ENCODE measurements around the gene NYNRIN. TPM values are rescaled to one million over a fixed set of nuclear protein-coding genes. Genes with fewer than 3 reads are reported as not detected.

NYNRIN gene
- total and polyA plus RNA-seq, 2 donors (not counting 3 experiments of a cell fraction or from before 2014, with no cell fraction given) = 37.2 to 42.8 TPM

GRCh38 chr14:24376448-24377070 is 22.2 kb upstream of the NYNRIN start:
- Histone ChIP-seq H2AFZ (ENCODE audit: low read depth, low read length) (no peak overlapping the region), H3K4me3 (replicated peaks in 1 of 3; ENCODE audit: insufficient read depth in 1 of 3, low read depth in 1 of 3, low read length in 3 of 3) (no peak overlapping the region), H3K36me3 (ENCODE audit: control insufficient read depth in 2 of 2, extremely low read depth in 1 of 2, insufficient read depth in 2 of 2, low read length in 2 of 2) (peaks cover 14 to 56% of the 10 kb centered on the region in 2 experiments), H3K4me1 (ENCODE audit: control insufficient read depth, extremely low read depth, insufficient read depth, low read length) (no peaks in the 10 kb centered on the region), H3K27me3 (ENCODE audit: control insufficient read depth in 2 of 2, insufficient read depth in 2 of 2, low read length in 2 of 2) (no peaks in the 10 kb centered on the region), H4K20me1 (replicated peaks; ENCODE audit: control insufficient read depth, extremely low read depth, insufficient read depth, low read length) (no peaks in the 10 kb centered on the region), H3K9me3 (replicated peaks; ENCODE audit: control insufficient read depth, insufficient read depth, low read length) (no peaks in the 10 kb centered on the region), H3K79me2 (ENCODE audit: control insufficient read depth, insufficient read depth, low read length) (no peaks in the 10 kb centered on the region), H3K9me1 (replicated peaks; ENCODE audit: control insufficient read depth, extremely low read depth, insufficient read depth, low read length) (no peaks in the 10 kb centered on the region), H3K4me2 (ENCODE audit: insufficient read depth, low read length) (no peak overlapping the region), H3K9ac (replicated peaks; ENCODE audit: extremely low read depth, insufficient read depth, low read length) (no peak overlapping the region), H3K27ac (ENCODE audit: insufficient read depth, low read depth, low read length) (no peak overlapping the region)
- intact Hi-C loops (cut with micrococcal nuclease) = no loop called here
- TF ChIP-seq MAX (IDR thresholded peaks at IDR 0.05; ENCODE audit: insufficient read depth, insufficient read length) (no peak), MYC (IDR thresholded peaks at IDR 0.05; ENCODE audit: low read depth, low read length) (no peak), EZH2 (IDR thresholded peaks at IDR 0.05; ENCODE audit: borderline replicate concordance, low read depth, low read length, severe bottlenecking) (no peak), FOS (IDR thresholded peaks at IDR 0.05; ENCODE audit: borderline replicate concordance, insufficient read depth, low read length) (no peak), JUN (IDR thresholded peaks at IDR 0.05; ENCODE audit: borderline replicate concordance, insufficient read depth, insufficient read length, low read depth) (no peak), POLR2A (IDR thresholded peaks at IDR 0.05; ENCODE audit: low read depth, low read length) (no peak), POLR2AphosphoS5 (IDR thresholded peaks at IDR 0.05; ENCODE audit: insufficient read depth, low read depth, low read length) (no peak), CTCF (IDR thresholded peaks at IDR 0.05; ENCODE audit: extremely low read depth in 1 of 2, insufficient read depth in 1 of 2, low read depth in 1 of 2, low read length in 2 of 2) (no peak), GATA2 (IDR thresholded peaks at IDR 0.05; ENCODE audit: insufficient read depth, insufficient read length, low read depth, low read length) (no peak)
- no peak for DNase-seq (ENCODE audit: low read depth, low spot score)
- POLR2A ChIA-PET = no interaction called here
- TSS peak; percentile 11 for BruUV-seq (replicated peaks)
- CTCF ChIA-PET = interaction anchor here (1.1 to 1.8 kb wide), 3 partner anchors 11 to 55 kb away, joined by 3 to 8 read pairs (median 6); no protein-coding TSS in a partner anchor
- dilution Hi-C loops (cut with MboI; ENCODE audit: extremely low pct_ligation_motif_present, low sequenced_read_pairs) = no loop called here
- FAIRE-seq = no peak

Data from endothelial cell of umbilical vein (primary cell).